Ovary (tissue), 9 donors: Measurements from ENCODE around the gene CARD10. TPM values are rescaled to one million over a fixed set of nuclear protein-coding genes. Genes with fewer than 3 reads are reported as not detected.

ENCODE experiments used
- DNase-seq, 5 donors: peaks; one replicate each; pipeline ENCODE4 v3.0.0-alpha.2; 2019 to 2020
- H3K27ac ChIP-seq, 2 donors: fragments of 200-600 bp; one replicate each; pipeline versions ENCODE4 v1.5.1 to v1.8.0; 2019 to 2022
- H3K27me3 ChIP-seq: fragments of 200-600 bp; one replicate; pipeline ENCODE4 v1.8.0; 2022
- H3K36me3 ChIP-seq: fragments of 200-600 bp; sonication (generic); one replicate; pipeline ENCODE4 v1.5.1; 2019
- H3K4me1 ChIP-seq: one replicate; pipeline ENCODE4 v1.8.1; 2013; ENCODE audit warnings: mild to moderate bottlenecking, moderate library complexity; ENCODE audit not compliant: insufficient read depth
- H3K4me3 ChIP-seq: fragments of 200-600 bp; sonication (generic); one replicate; pipeline ENCODE4 v1.5.1; 2017
- H3K9me3 ChIP-seq, 2 donors: fragments of 200-600 bp in 1 of 2; sonication (generic) in 1 of 2; one replicate each; pipeline versions ENCODE4 v1.5.1 to v1.8.1; 2013 to 2019; ENCODE audit warnings: mild to moderate bottlenecking in 1 of 2, moderate library complexity in 1 of 2
- CTCF ChIP-seq, 3 donors: fragments of 450-650 bp in 2 of 3; fragments of 200-600 bp in 1 of 3; IDR thresholded peaks; one replicate each; pipeline versions ENCODE4 v1.5.1 to v1.8.0; 2016 to 2022; ENCODE audit warnings: antibody characterized with exemption in 3 of 3, mild to moderate bottlenecking in 1 of 3
- EP300 ChIP-seq: sonication (generic); formaldehyde crosslinking; IDR thresholded peaks from one replicate; pipeline ENCODE4 v1.6.1; 2017; ENCODE audit warnings: antibody characterized with exemption
- POLR2A ChIP-seq: fragments of 450-650 bp; IDR thresholded peaks from one replicate; pipeline ENCODE4 v1.6.1; 2017; ENCODE audit warnings: antibody characterized with exemption, mild to moderate bottlenecking, moderate library complexity
- WGBS, 3 donors: extraction: QIAGEN DNeasy Blood & Tissue Kit in 1 of 3; methylation state at CpG; one replicate each; pipeline versions ENCODE4 v1.1.5 to v1.1.7; 2013 to 2017; 5-methylcytosine and 5-hydroxymethylcytosine counted together
- intact Hi-C, 4 donors: fragments of 100-400 bp; cut with DNase I; formaldehyde crosslinking; loops; one replicate each; pipeline versions ENCODE4 v1.11.0 to v1.15.1; 2022 to 2023
- polyA plus RNA-seq, 2 donors: library from polyadenylated mRNA; stranded (reverse); fragments of 200-250 nt in 1 of 2; fragments of 350-450 nt in 1 of 2; fragmentation: Illumina TruSeq in 1 of 2; extraction: RNeasy Lipid Tissue Mini Kit (QIAGEN cat#74804) in 1 of 2; gene quantifications; one replicate each; pipeline ENCODE4 v1.2.3, GENCODE V29; 2013 to 2014
- total RNA-seq, 7 donors: library from RNA; depleted of rRNA in 2 of 7; stranded (reverse); fragments of >200 nt in 2 of 7; fragmentation: NEBNext Ultra II Directional in 3 of 7; extraction: Animal tissue kit (Norgen Biotek cat#: 25700) in 3 of 7; gene quantifications; one replicate each; pipeline versions ENCODE4 v1.1.0 to v1.2.4, GENCODE V29; 2016 to 2023
- donor health status: DM: no; HTN: no; CAD: no; lungs with moderate emphysema.
- donor health status: DM: no; HTN: no; CAD: no.
- donor health status: Bipolar disorder and iron deficiency.
- donor health status: DM: yes; HTN: yes; CAD: no.
- donor health status: DM: no; HTN: no; CAD: no.
- donor health status: DM: yes; HTN: yes; CAD: no.

CARD10 gene
- total and polyA plus RNA-seq, 9 donors: 0.72 to 13.6 (median 9.6) TPM

- TF ChIP-seq CTCF (IDR thresholded peaks at IDR 0.05) (peak in 1 of 3 donors; percentile 26), EP300 (no peak)
- Histone ChIP-seq H3K4me3 (peak overlapping the region; percentile 61), H3K27me3 (no peaks in the 10 kb centered on the region), H3K27ac (peak overlapping the region; percentile 99), H3K4me1 (peaks cover 17% of the 10 kb centered on the region), H3K9me3 (no peaks in the 10 kb centered on the region), H3K36me3 (peaks cover 4% of the 10 kb centered on the region)
- intact Hi-C loops: no loop called here
- 65 to 70% (median 67%) methylated on average over 14 of the region's 14 CpGs for WGBS, 3 donors
- peak in 2 of 5 donors; percentile 49 to 56 for DNase-seq
Observed at GRCh38 chr22:37562049-37562875, 43.0 kb upstream of the CARD10 start.

DNA sequence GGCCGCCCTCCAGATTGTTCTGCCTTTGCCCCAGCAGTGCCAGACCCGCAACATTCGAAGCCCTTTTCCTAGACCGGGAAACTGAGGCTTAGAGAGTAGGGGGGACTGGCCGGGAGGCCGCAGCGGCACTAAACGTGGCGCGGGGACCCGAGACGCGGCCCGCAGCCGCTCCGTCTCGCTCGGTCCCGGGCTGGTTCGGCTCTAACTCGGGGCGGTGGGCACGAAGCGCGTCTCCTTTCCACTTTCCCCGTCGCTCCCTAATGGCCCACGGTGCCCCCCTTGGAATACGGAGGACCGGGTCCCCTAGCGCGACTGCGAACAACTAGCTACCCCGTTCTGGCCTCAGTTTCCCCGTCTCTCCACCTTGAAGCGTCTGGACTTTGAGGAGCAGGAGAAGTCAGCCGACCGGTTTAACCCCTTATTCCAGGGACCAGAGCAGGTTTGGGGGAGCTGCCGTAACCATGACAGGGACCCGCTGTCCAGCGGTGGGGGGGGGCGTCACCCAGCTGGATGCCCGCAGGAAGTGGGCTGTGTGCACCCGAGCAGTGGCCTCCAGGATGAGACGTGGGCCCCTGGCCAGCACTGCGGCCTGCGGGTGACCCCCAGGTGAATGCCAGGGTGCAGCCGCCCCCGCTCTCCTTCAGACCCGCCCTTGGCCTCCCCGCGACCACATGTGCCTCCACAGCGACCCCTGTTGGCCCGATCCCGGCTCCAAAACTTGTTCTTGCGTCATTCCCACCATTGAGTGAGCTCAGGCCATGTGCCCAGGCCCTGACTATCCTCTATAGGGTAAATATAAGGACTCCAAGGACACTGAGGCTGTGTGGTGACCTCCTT is 42.2 kb upstream of the CARD10 start:
- 0 to 1% (median 1%) methylated on average over 36 to 56 of the region's 56 CpGs for WGBS, 3 donors
- peak overlapping the region; percentile 61 for H3K4me3 ChIP-seq
- no peaks in the 10 kb centered on the region for H3K27me3 ChIP-seq
- H3K4me1 ChIP-seq: peaks cover 13% of the 10 kb centered on the region
- TF ChIP-seq EP300 (no peak), POLR2A (peak; percentile 70), CTCF (IDR thresholded peaks at IDR 0.05) (peak; percentile 87 to 93 (median 92))
- DNase-seq: peak; percentile 94 to 98 (median 98)
- intact Hi-C loops: loop anchor here in 3 of 4 donors (2.0 kb wide), 1 partner anchor 15 kb away; no protein-coding TSS in a partner anchor
- no peaks in the 10 kb centered on the region for H3K9me3 ChIP-seq
- peaks cover 3% of the 10 kb centered on the region for H3K36me3 ChIP-seq
- peak overlapping the region; percentile 99 for H3K27ac ChIP-seq

- Histone ChIP-seq H3K4me3 (peak overlapping the region; percentile 61), H3K27ac (peak overlapping the region; percentile 99), H3K36me3 (no peaks in the 10 kb centered on the region), H3K4me1 (peaks cover 13% of the 10 kb centered on the region), H3K9me3 (no peaks in the 10 kb centered on the region), H3K27me3 (no peaks in the 10 kb centered on the region)
- intact Hi-C loops: loop anchor here in 3 of 4 donors (2.0 kb wide), 1 partner anchor 14 kb away; no protein-coding TSS in a partner anchor
- DNase-seq: peak; percentile 73 to 82 (median 80)
- WGBS, 3 donors: 0 to 1% (median 1%) methylated on average over 27 to 68 of the region's 72 CpGs
- no peak for TF ChIP-seq CTCF (IDR thresholded peaks at IDR 0.05)
- no peak for TF ChIP-seq EP300
- peak; percentile 33 for TF ChIP-seq POLR2A
Observed at GRCh38 chr22:37560608-37561211, 41.5 kb upstream of the CARD10 start.
